Suprapubic skin (tissue), 4 donors: ENCODE results near the gene ICAM1. TPM values are rescaled to one million over a fixed set of nuclear protein-coding genes. Genes with fewer than 3 reads are reported as not detected.

Source experiments
- DNase-seq, 2 donors: peaks; one replicate each; pipeline ENCODE4 v3.0.0-alpha.2; 2019; ENCODE audit warnings: low spot score in 2 of 2
- H3K27ac ChIP-seq: fragments of 200-600 bp; sonication (generic); one replicate; pipeline ENCODE4 v1.5.1; 2019
- H3K27me3 ChIP-seq: fragments of 200-600 bp; sonication (generic); one replicate; pipeline ENCODE4 v1.5.1; 2019
- H3K36me3 ChIP-seq: fragments of 200-600 bp; sonication (generic); one replicate; pipeline ENCODE4 v1.5.1; 2019
- H3K4me1 ChIP-seq: fragments of 200-600 bp; sonication (generic); one replicate; pipeline ENCODE4 v1.5.1; 2019
- H3K4me3 ChIP-seq: fragments of 200-600 bp; sonication (generic); one replicate; pipeline ENCODE4 v1.5.1; 2019; ENCODE audit warnings: mild to moderate bottlenecking
- H3K9me3 ChIP-seq: fragments of 200-600 bp; sonication (generic); one replicate; pipeline ENCODE4 v1.5.1; 2019
- EP300 ChIP-seq: sonication (generic); formaldehyde crosslinking; IDR thresholded peaks from one replicate; pipeline ENCODE4 v1.6.1; 2017; ENCODE audit warnings: antibody characterized with exemption
- POLR2A ChIP-seq, 2 donors: fragments of 450-650 bp; IDR thresholded peaks; one replicate each; pipeline ENCODE4 v1.6.1; 2017; ENCODE audit warnings: antibody characterized with exemption in 2 of 2, mild to moderate bottlenecking in 2 of 2, moderate library complexity in 2 of 2
- POLR2AphosphoS5 ChIP-seq, 3 donors: sonication (generic); formaldehyde crosslinking; IDR thresholded peaks; one replicate each; pipeline ENCODE4 v1.6.1; 2017; ENCODE audit warnings: antibody characterized with exemption in 3 of 3
- WGBS: methylation state at CpG from one replicate; pipeline ENCODE4 v1.1.5; 2018; 5-methylcytosine and 5-hydroxymethylcytosine counted together
- total RNA-seq, 4 donors: library from RNA; depleted of rRNA; stranded (reverse); fragments of >200 nt; gene quantifications; one replicate each; pipeline ENCODE4 v1.1.0, GENCODE V29; 2016
- TF ChIP-seq, protein P1 (sequence below), 2 donors: fragments of 200-600 bp in 1 of 2; fragments of 450-650 bp in 1 of 2; sonication (generic) in 1 of 2; IDR thresholded peaks; one replicate each; pipeline ENCODE4 v1.5.1; 2016 to 2019; ENCODE audit warnings: antibody characterized with exemption in 2 of 2, mild to moderate bottlenecking in 1 of 2, moderate library complexity in 1 of 2

ICAM1 gene
- total RNA-seq, 4 donors from 2014 or later = 9.1 to 11.1 (median 9.6) TPM

DNA sequence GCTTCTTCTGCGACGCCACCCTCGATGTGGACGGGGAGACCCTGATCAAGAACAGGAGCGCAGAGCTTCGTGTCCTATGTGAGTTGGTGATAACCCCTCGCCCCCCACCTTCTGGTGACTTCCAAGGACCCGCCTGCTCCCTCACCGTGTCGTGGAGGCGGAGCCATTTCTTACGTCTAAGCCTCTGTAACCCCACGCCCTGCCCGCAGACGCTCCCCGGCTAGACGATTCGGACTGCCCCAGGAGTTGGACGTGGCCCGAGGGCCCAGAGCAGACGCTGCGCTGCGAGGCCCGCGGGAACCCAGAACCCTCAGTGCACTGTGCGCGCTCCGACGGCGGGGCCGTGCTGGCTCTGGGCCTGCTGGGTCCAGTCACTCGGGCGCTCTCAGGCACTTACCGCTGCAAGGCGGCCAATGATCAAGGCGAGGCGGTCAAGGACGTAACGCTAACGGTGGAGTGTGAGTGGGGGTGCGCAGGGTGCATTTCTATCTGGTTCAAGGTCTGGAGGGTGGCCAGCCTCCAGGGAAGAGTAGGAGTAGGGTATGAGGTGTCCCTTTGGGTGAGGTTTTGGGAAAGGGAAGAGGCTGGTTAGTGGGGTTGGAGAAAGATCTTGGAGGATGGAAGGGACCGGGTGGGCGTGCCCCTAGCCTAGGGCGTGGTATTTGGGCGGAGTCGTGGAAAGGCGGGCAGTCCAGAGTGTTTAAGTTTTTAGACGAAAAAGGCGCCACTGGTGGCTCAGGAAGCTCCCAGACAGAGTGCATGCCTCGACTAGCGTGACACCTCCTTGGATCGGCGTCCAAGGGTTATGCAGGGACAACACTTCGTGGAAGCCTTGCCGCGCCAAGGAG lies 22.1 kb downstream of the ICAM1 start:
- no peak for DNase-seq
- TF ChIP-seq, protein P1, sequence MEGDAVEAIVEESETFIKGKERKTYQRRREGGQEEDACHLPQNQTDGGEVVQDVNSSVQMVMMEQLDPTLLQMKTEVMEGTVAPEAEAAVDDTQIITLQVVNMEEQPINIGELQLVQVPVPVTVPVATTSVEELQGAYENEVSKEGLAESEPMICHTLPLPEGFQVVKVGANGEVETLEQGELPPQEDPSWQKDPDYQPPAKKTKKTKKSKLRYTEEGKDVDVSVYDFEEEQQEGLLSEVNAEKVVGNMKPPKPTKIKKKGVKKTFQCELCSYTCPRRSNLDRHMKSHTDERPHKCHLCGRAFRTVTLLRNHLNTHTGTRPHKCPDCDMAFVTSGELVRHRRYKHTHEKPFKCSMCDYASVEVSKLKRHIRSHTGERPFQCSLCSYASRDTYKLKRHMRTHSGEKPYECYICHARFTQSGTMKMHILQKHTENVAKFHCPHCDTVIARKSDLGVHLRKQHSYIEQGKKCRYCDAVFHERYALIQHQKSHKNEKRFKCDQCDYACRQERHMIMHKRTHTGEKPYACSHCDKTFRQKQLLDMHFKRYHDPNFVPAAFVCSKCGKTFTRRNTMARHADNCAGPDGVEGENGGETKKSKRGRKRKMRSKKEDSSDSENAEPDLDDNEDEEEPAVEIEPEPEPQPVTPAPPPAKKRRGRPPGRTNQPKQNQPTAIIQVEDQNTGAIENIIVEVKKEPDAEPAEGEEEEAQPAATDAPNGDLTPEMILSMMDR (IDR thresholded peaks at IDR 0.05) = no peak
- no peak for TF ChIP-seq EP300
- no peak for TF ChIP-seq POLR2A (IDR thresholded peaks at IDR 0.05)
- no peak for TF ChIP-seq POLR2AphosphoS5 (IDR thresholded peaks at IDR 0.05)
- Histone ChIP-seq H3K4me3 (peak overlapping the region; percentile 45), H3K9me3 (no peaks in the 10 kb centered on the region), H3K27ac (no peak overlapping the region), H3K36me3 (no peaks in the 10 kb centered on the region), H3K27me3 (peaks cover 96% of the 10 kb centered on the region), H3K4me1 (peaks cover 73% of the 10 kb centered on the region)
- 12% methylated on average over 39 of the region's 56 CpGs for WGBS

GRCh38 chr19:10293637-10294367 lies 22.9 kb downstream of the ICAM1 start:
- Histone ChIP-seq H3K27me3 (peaks cover 89% of the 10 kb centered on the region), H3K36me3 (no peaks in the 10 kb centered on the region), H3K27ac (no peak overlapping the region), H3K9me3 (no peaks in the 10 kb centered on the region), H3K4me3 (no peak overlapping the region), H3K4me1 (peaks cover 66% of the 10 kb centered on the region)
- 0% methylated on average over 1 of the region's 49 CpGs for WGBS
- TF ChIP-seq POLR2A (IDR thresholded peaks at IDR 0.05) (no peak), POLR2AphosphoS5 (IDR thresholded peaks at IDR 0.05) (no peak), EP300 (no peak)
- TF ChIP-seq, protein P1 (IDR thresholded peaks at IDR 0.05) = no peak
- no peak for DNase-seq

GRCh38 chr19:10294368-10294697 lies 23.4 kb downstream of the ICAM1 start:
- DNase-seq = no peak
- no peaks in the 10 kb centered on the region for H3K36me3 ChIP-seq
- peaks cover 60% of the 10 kb centered on the region for H3K4me1 ChIP-seq
- WGBS = 27% methylated on average over 10 of the region's 25 CpGs
- TF ChIP-seq EP300 (no peak), POLR2AphosphoS5 (IDR thresholded peaks at IDR 0.05) (no peak), POLR2A (IDR thresholded peaks at IDR 0.05) (no peak)
- TF ChIP-seq, protein P1 (IDR thresholded peaks at IDR 0.05) = no peak
- no peaks in the 10 kb centered on the region for H3K9me3 ChIP-seq
- no peak overlapping the region for H3K4me3 ChIP-seq
- no peak overlapping the region for H3K27ac ChIP-seq
- H3K27me3 ChIP-seq = peaks cover 84% of the 10 kb centered on the region

GRCh38 chr19:10295305-10295846 lies 24.5 kb downstream of the ICAM1 start:
- 4% methylated on average over 27 of the region's 48 CpGs for WGBS
- H3K36me3 ChIP-seq = no peaks in the 10 kb centered on the region
- DNase-seq = no peak
- peak overlapping the region; percentile 39 for H3K4me3 ChIP-seq
- no peaks in the 10 kb centered on the region for H3K9me3 ChIP-seq
- TF ChIP-seq POLR2A (IDR thresholded peaks at IDR 0.05) (no peak), POLR2AphosphoS5 (IDR thresholded peaks at IDR 0.05) (no peak), EP300 (no peak)
- TF ChIP-seq, protein P1 (IDR thresholded peaks at IDR 0.05) = no peak
- H3K27ac ChIP-seq = no peak overlapping the region
- peaks cover 77% of the 10 kb centered on the region for H3K27me3 ChIP-seq
- H3K4me1 ChIP-seq = peaks cover 50% of the 10 kb centered on the region
